ENCODE results near the gene EFCAB3. TPM values are rescaled to one million over a fixed set of nuclear protein-coding genes. Genes with fewer than 3 reads are reported as not detected.
A peak's percentile ranks its signal among the peaks of the same experiment; 100 is the strongest.
"Not testable (repeated sequence)": the region's sequence is repeated elsewhere in the genome, so short reads cannot be mapped to it uniquely, and the experiment has no call there.

The EFCAB3 gene
- total RNA-seq, 2 donors from 2014 or later: not detected

- H3K4me1 Mint-ChIP-seq; DNase-seq; H3K4me3 Mint-ChIP-seq; H3K9me3 ChIP-seq (ENCODE audit: control insufficient read depth, low read length, poor library complexity, severe bottlenecking); H3K27ac Mint-ChIP-seq; H3K27me3 Mint-ChIP-seq; ATAC-seq; H3K36me3 Mint-ChIP-seq (ENCODE audit: low read depth): not testable (repeated sequence)
Observed at GRCh38 chr17:62441181-62441580, 60.8 kb downstream of the EFCAB3 start.

- Mint-ChIP-seq H3K27ac (no peak overlapping the region), H3K27me3 (no peaks in the 10 kb centered on the region), H3K36me3 (ENCODE audit: low read depth) (peaks cover 8% of the 10 kb centered on the region), H3K4me3 (no peak overlapping the region), H3K4me1 (no peaks in the 10 kb centered on the region)
- no peak for ATAC-seq
- no peaks in the 10 kb centered on the region for H3K9me3 ChIP-seq (ENCODE audit: control insufficient read depth, low read length, poor library complexity, severe bottlenecking)
- DNase-seq: no peak
Observed at GRCh38 chr17:62444063-62444462, 63.7 kb downstream of the EFCAB3 start.

DNA sequence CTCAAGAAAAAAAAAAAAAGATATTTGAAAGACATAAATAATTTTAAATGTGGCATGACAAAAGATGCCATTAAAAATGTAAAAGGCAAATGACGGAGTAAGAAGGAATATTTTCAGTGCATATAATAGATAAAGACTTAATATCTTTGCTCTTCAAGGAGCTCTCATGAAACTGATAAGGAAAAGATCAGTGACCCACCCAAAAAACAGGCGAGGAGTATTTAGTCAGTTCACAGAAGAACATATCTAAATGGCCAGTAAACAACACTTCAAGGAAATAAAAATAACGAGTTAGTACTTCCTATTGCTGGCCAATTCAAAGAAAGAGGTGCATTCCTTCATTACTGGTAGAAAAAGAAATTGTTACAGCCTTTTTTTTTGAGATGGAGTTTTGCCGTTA is 65.4 kb downstream of the EFCAB3 start:
- H3K36me3 Mint-ChIP-seq (ENCODE audit: low read depth); DNase-seq; H3K4me3 Mint-ChIP-seq; H3K4me1 Mint-ChIP-seq; ATAC-seq; H3K27me3 Mint-ChIP-seq; H3K9me3 ChIP-seq (ENCODE audit: control insufficient read depth, low read length, poor library complexity, severe bottlenecking); H3K27ac Mint-ChIP-seq: not testable (repeated sequence)

- not testable (repeated sequence) for H3K4me3 Mint-ChIP-seq; DNase-seq; H3K27me3 Mint-ChIP-seq; ATAC-seq; H3K27ac Mint-ChIP-seq; H3K4me1 Mint-ChIP-seq; H3K36me3 Mint-ChIP-seq (ENCODE audit: low read depth); H3K9me3 ChIP-seq (ENCODE audit: control insufficient read depth, low read length, poor library complexity, severe bottlenecking)
Observed at GRCh38 chr17:62452195-62452594, 71.8 kb downstream of the EFCAB3 start.

GRCh38 chr17:62453041-62453440 is 72.7 kb downstream of the EFCAB3 start:
- not testable (repeated sequence) for H3K27ac Mint-ChIP-seq; DNase-seq; ATAC-seq; H3K36me3 Mint-ChIP-seq (ENCODE audit: low read depth); H3K4me1 Mint-ChIP-seq; H3K9me3 ChIP-seq (ENCODE audit: control insufficient read depth, low read length, poor library complexity, severe bottlenecking); H3K27me3 Mint-ChIP-seq; H3K4me3 Mint-ChIP-seq

DNA sequence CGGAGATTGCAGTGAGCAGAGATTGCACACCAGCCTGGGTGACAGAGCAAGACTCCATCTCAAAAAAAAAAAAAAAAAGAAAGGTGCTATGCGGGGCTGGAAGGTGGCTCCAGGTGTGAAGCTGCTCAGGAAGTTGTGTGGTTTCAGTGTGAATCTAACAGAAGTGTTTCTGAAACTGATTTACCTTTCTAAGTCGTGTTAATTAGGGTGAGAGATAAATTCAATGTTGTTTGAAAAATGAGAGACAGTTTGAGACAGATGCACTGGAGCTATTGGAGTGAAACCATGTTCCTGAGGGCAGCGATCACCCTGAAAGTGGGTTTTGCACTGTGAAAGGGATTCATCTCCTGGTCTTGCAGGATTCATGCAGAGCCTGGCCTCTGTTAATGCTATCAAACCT is 73.3 kb downstream of the EFCAB3 start:
- H3K4me3 Mint-ChIP-seq; DNase-seq; H3K36me3 Mint-ChIP-seq (ENCODE audit: low read depth); H3K27ac Mint-ChIP-seq; H3K4me1 Mint-ChIP-seq; H3K9me3 ChIP-seq (ENCODE audit: control insufficient read depth, low read length, poor library complexity, severe bottlenecking); H3K27me3 Mint-ChIP-seq; ATAC-seq: not testable (repeated sequence)

GRCh38 chr17:62454111-62454510 is 73.8 kb downstream of the EFCAB3 start:
- DNase-seq; H3K27ac Mint-ChIP-seq; ATAC-seq; H3K4me1 Mint-ChIP-seq; H3K9me3 ChIP-seq (ENCODE audit: control insufficient read depth, low read length, poor library complexity, severe bottlenecking); H3K27me3 Mint-ChIP-seq; H3K4me3 Mint-ChIP-seq; H3K36me3 Mint-ChIP-seq (ENCODE audit: low read depth): not testable (repeated sequence)

GRCh38 chr17:62456016-62456415 is 75.7 kb downstream of the EFCAB3 start:
- H3K27ac Mint-ChIP-seq: no peak overlapping the region
- H3K4me3 Mint-ChIP-seq: no peak overlapping the region
- DNase-seq: no peak
- ATAC-seq: no peak
- peaks cover 6% of the 10 kb centered on the region for H3K4me1 Mint-ChIP-seq
- no peaks in the 10 kb centered on the region for H3K9me3 ChIP-seq (ENCODE audit: control insufficient read depth, low read length, poor library complexity, severe bottlenecking)
- peaks cover 5% of the 10 kb centered on the region for H3K27me3 Mint-ChIP-seq
- no peaks in the 10 kb centered on the region for H3K36me3 Mint-ChIP-seq (ENCODE audit: low read depth)

DNA sequence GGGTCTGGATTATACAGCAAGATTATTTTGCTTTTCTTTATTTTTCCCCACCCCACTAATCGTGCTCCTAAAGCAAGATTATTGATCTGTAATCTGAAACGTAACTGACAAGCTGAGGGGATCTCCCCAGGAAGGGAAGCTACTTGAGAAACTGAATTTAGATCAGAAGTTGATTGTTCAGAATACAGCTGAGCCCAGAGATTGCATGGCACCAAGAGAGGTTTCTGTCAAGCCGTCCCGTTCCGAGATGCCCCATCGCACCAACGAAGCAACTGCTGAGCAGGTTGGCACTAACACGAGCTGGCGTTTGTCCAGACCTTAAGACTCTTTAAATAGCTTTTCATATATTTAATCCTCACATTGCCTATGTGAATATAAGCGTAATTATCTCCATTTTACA is 78.1 kb downstream of the EFCAB3 start:
- H3K27me3 Mint-ChIP-seq; DNase-seq; H3K27ac Mint-ChIP-seq; H3K36me3 Mint-ChIP-seq (ENCODE audit: low read depth); H3K9me3 ChIP-seq (ENCODE audit: control insufficient read depth, low read length, poor library complexity, severe bottlenecking); H3K4me1 Mint-ChIP-seq; ATAC-seq: not testable (repeated sequence)
- H3K4me3 Mint-ChIP-seq: peak overlapping the region; percentile 33

DNA sequence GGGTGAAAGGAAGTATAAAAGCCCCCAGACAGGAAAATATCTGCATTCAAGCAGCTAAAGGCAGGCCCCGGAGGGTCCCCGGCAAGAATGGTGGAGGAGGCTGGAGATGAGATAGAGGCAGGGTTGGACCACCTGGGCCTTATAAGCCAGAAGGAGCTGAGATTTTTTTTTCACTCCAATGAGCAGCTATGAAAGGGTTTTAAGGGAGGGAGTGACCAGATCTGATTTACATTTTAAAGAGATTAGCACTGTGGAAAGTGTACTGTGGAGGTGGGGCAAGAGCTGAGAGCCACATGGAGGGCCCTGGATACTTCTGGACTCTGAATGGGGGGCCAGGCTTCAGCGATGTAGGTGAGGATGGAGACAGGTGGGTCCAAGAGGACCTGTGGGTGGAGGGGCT is 84.1 kb downstream of the EFCAB3 start:
- H3K9me3 ChIP-seq (ENCODE audit: control insufficient read depth, low read length, poor library complexity, severe bottlenecking); H3K27me3 Mint-ChIP-seq; ATAC-seq; H3K27ac Mint-ChIP-seq; H3K4me1 Mint-ChIP-seq; H3K36me3 Mint-ChIP-seq (ENCODE audit: low read depth); DNase-seq; H3K4me3 Mint-ChIP-seq: not testable (repeated sequence)

DNA sequence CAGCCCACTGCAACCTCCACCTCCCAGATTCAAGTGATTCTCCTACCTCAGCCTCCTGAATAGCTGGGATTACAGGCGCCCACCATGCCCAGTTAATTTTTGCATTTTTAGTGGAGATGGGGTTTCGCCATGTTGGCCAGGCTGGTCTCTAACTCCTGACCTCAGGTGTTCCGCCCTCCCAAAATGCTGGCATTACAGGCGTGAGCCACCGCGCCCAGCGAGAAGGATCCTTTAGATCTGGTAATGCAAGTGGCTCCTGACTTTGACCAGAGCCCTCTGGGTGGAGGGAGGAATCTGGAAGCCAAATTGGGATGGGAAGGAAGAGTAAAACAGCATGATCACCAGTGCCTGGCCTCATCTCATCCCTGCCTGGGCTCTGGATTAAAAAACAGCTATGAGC is 84.9 kb downstream of the EFCAB3 start:
- H3K4me1 Mint-ChIP-seq; H3K36me3 Mint-ChIP-seq (ENCODE audit: low read depth); H3K27ac Mint-ChIP-seq; H3K4me3 Mint-ChIP-seq; ATAC-seq; DNase-seq; H3K9me3 ChIP-seq (ENCODE audit: control insufficient read depth, low read length, poor library complexity, severe bottlenecking); H3K27me3 Mint-ChIP-seq: not testable (repeated sequence)

Other genes starting within 250 kb of the EFCAB3 start
- 10 to 100 TPM; 10.3 to 10.8 TPM for gene METTL2A, start 43.3 kb downstream of the EFCAB3 start, total RNA-seq
- 10 to 100 TPM; 49.4 to 68.5 TPM for gene TLK2, start 98.3 kb downstream of the EFCAB3 start, total RNA-seq
- 1 to 10 TPM; 4.3 to 4.4 TPM for gene MRC2, start 247.1 kb downstream of the EFCAB3 start, total RNA-seq

Data from T-helper 17 cell (primary cell).